Pons (tissue), 1 donor: Measurements from ENCODE around the gene GBP2.
A peak's percentile ranks its signal among the peaks of the same experiment; 100 is the strongest.
"Not testable (repeated sequence)": the region's sequence is repeated elsewhere in the genome, so short reads cannot be mapped to it uniquely, and the experiment has no call there.

ENCODE experiments used
- DNase-seq: peaks from one replicate; pipeline ENCODE4 v3.0.0-alpha.2; 2016; ENCODE audit warnings: low spot score

Gene GBP2, protein sequence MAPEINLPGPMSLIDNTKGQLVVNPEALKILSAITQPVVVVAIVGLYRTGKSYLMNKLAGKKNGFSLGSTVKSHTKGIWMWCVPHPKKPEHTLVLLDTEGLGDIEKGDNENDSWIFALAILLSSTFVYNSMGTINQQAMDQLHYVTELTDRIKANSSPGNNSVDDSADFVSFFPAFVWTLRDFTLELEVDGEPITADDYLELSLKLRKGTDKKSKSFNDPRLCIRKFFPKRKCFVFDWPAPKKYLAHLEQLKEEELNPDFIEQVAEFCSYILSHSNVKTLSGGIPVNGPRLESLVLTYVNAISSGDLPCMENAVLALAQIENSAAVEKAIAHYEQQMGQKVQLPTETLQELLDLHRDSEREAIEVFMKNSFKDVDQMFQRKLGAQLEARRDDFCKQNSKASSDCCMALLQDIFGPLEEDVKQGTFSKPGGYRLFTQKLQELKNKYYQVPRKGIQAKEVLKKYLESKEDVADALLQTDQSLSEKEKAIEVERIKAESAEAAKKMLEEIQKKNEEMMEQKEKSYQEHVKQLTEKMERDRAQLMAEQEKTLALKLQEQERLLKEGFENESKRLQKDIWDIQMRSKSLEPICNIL

DNA sequence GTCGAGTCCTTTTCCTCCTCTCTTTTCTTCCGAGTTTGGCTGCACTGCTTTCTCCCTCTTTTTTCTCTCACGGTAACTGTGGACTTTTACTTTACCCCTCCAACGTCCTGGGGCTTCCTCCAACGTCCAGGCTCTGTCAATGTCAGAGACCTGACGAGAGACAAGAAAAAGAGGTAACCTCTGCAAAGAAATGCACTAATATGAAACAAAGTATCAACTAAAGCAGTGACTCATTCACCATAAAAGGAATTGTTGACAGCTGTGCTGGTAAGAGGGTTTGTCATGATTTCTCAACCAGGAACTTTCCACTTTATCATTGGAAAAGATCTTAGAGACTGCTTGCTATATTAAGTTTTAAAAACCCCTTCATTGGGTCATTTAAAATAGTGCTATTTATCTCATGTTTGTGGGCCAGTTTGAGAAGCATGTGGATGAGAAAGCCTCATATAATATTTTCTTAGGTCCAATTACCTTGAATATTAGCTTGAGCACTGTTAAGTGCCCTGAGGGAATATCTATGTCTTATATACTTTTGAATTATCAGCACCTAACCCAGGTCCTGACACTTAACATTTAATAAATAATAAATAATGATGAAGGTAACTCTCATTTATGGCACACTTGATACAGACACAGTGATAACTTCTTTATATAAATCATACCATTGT is at the start of gene GBP2:
TSS of gene GBP2 (minus strand) at position 202 of the 668 bp plus-strand sequence. CDS start 4,148 bp downstream, outside the sequence.
- peak; percentile 78 for DNase-seq

DNA sequence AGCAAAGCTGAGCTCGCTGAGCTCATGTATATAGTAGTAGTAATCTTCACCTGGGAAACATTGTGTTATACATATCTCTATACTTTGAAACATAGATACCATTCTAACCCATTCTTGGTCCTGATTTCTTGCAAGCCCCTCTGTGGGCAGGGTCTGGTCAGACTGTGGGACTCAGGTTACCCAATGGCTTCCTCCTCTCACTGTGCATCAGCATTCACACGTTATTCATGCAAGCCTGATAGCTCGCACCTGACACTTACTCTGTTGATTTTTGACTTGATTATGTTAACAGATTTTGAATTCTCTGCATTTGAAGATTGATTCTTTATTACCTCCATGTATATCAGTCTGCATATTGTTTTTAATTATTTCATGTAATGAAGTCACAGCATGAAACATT is 48.6 kb upstream of the GBP2 start:
- no peak for DNase-seq

DNA sequence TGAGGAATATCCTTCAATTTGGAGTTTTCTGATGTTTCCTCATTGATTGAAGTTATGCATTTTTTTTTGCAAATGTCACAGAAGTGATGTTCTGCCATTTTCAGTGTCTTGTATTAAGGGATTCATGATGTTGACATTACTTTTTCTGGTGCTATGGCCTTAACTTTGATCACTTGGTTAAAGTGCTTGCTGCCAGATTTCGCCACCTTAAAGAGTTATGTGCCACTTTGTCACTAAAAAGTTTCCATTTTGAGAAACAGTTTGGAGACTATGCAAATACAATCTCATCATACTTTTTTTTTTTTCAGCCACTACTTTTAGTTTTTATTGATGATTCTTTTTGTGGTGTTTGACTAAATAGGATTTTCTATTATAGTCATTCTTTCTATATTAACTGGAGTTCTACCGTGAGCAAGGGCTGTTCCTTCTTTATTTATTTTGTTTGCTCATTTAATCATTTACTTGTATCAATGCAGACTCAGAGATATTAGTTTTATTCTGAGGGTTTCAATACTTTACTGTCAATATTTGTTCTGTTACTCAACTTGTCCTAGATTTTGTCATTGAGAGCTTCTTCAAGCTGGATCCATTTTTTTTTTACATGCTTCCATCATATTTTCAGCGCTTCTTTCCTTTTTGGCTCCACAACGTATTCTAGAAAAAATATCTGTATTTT is 46.7 kb upstream of the GBP2 start:
- no peak for DNase-seq

DNA sequence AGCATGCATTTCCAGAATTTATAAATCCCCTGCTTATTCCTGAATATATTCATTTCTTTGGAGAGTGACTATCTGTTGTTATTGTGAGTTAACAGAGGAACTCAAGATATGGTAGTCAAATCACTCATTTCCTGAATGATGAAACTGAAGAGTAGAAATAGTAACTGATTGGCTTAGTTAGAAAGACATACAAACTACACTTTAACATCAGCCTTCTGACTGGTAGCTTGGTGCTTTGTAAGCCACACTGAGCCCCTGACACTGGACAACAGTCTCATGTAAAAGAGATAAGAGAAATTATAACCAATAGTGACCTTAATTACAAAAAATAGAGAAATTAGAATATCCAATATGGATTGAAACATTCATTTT is 45.1 kb upstream of the GBP2 start:
- no peak for DNase-seq

DNA sequence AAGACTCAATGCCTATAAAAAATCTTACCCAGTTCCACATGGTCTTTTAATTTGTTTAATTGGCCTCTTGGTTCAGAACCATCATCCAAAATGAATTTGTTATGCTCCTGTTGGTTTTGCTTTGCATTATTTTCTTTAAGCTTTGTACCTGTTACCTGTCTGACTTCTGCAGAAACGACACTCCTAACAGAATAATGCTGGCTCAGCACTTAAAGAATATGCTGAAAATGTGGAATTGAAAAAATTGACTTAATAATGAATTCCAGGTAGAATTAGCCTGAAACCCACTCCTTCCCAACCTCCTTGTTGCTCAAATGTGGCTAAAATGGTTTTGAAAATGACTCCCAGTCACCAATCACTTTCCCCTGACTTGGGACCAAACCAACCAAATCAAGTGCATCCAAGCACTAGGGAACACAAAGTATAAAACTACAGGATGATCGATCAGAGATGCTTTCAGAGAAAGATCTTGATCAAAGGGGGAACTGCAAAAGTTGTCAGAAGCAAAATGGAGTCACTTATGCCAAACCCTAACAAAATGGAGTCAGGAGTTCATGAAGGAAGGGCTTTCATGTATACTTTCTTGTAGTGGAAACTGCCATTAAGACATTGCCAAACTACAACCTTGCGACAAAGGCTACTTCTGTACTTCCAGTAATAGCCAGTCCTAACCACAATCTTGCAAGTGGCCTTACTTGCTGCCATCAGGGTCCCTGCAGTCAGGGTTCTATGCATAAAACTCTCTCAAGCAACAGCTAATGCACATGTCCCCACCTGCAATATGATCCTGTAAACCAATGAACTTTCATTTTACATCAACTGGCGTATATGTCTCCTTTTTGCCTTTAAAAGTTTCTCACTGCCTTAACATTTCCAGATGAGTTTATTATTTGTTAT is 44.5 kb upstream of the GBP2 start:
- no peak for DNase-seq

DNA sequence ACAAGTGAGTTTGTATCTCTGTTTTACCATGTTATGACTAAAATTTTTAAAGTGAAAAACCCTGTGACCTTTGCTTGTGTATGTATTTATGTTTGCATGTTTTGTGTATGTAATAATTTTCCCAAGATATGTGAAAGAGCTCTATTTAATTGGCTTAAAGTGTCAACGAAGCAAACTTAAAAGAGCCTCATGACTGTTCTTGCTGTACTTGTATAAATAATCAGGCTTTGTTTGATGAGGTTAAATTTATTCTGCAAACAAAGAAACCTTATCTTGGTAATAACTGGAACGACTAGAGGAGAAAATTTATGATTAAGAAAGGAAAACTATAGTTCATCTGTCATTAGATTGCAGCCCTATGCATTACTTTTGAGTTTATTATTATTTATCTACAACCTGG is 43.3 kb upstream of the GBP2 start:
- peak; percentile 24 for DNase-seq

DNA sequence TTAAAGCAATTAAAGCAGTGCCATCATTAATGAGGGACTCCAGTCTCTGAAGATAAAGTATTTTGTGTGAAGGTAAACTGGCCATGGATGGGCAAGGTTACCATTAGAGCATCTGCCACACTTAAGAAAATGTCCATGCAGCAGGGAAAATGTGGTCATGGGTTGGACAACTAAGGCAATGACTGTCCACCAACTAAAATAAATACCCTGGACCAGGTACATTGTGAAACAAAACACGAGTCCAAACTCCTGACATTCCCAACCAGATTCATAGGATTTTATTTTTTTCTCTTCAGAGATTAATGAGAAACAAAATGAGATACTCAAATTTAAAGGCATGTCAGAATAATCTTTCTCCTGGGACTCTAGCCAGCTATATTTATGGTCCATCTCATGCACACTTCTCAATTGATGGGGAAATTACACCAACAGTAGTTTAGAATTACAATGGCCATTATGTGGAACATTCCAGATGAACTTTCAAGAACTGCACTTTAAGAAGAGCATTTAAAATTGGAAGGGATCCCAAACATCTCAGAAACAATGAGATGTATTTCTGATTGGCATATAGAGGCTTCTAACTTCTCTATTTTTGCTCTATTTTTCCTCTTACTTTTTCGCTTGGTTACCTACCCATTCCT is 41.8 kb upstream of the GBP2 start:
- DNase-seq, result no peak

DNA sequence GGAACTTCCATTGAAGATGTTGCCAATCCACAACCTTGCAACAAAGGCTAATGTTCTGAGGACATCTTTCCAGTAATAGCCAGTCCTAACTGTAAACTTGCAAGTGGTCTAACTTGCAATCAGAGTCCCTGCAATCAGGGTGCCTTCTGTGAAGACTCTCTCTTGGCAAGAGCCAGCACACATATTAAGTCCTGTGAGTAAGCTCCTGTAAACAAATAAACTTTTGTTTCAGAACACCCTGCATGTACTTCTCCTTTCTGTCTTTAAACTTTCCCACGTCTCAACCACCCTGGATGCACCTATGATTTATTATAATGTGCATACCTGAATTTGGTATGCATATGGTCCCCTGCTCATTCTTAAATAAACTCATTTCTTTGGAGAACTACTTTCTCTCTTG is 40.8 kb upstream of the GBP2 start:
- no peak for DNase-seq

DNA sequence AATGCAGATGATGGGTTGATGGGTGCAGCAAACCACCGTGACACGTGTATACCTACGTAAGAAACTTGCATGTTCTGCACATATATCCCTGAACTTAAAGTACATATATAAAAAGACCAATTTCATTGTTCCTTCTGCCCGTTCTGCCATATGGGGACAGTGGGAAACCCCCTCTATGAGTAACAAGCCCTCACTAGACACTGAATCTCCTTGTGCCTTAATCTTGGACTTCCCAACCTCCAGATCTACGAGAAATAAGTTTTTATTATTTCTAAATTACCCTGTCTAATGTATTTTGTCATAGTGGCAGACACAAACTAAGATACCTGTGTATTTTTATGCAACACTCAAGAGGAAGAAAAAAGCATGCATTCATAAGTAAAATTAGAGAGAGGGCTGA is 39.9 kb upstream of the GBP2 start:
- DNase-seq, result no peak

DNA sequence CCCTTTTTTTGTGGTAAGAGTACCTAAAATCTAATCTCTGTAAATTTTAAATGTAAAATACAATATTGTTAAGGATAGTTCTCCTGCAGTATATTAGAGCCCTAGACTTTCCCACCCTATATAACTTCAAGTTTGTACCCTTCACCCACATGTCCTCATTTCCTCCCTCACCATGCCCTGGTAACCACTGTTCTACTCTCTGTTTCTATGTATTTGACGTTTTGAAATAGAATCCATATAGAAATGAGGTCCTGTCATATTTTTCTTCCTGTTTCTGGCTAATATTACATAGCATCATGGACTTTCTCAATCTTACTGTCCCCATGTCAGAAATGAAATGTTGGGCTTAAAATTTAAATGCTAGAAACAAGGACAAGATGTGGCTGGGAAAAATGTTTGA is 25.1 kb upstream of the GBP2 start:
- no peak for DNase-seq

DNA sequence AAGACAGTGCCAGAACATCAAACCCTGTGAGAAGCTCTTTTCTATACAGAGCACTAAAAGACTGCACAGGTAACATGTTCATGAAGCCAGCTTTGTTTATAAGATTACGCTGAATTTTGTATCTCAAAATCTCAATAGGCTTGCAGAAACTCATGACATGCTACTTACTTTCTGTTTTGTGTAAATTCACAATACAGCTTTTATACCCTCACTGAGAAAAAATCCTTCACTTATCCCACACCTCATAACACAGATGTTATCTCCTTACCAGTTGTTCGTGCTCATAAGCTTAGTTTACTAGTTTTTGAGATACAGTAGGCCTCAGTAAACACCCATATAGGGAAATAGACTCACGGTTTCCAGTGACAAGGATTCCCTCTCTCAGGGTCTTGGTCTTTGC is 24.1 kb upstream of the GBP2 start:
- DNase-seq, result no peak

DNA sequence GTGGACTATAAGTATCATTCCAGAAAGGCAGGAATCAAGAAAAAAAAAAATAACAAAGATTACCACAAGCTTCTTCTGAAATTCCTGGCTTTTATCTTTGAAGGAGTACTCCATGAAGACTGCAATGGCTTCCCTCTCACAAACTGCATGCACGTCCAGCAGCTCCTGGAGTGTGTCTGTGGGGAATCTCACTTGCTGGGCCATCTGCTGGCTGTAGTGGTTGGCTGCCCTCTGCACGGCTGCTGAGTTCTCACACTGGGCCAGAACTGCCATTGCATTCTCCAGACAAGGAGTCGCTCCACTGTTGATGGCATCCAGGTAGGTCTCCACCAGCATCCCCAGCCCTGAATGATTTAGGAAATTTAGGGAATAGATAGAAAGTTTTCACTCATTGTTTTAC is 23.3 kb upstream of the GBP2 start:
- DNase-seq, result peak; percentile 59

DNA sequence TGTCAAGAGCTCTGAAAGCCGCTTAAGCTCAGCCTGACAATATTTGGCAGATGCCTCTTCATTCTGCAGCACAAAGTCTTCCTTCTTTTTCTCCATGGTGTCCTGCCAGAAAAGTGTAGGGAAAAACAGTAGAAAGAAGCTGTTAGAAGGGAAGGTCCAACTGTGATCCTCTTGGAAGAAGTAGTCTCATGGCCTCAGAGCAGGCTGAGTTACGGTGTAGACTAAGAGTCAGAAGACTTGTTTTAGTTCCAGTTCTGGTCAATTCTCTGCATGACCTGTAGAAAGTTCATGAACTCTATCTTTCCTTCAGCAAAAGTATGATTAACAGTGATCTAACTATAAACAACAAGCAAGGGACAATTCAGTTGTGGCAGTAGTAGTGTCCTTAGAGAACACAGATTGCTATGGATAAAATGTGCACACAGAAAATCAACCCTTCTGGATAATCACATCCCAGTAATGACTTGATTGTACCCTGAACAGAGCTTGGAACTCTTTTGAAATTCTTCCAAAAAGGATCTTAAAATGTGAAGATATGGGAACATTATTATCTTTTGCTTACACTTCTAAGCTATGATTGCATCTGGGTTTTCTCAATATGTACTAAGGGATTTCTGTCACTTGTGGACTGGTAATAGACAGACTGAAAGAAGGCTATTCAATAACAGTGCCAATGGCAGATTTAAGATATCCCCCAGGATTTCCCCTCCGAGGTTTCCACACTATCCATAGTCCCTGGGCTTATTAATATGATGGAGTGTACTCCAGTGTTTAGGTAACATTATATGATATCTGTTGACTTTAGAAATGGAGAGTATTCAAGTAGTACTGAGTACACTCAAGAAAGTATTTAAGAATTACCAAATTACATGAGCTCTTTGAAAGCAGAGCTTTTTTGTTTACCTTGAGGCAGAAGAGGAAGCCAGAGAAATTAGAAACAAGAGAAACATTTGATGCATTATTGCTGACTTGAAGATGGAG is 22.1 kb upstream of the GBP2 start:
- DNase-seq, result peak; percentile 14

DNA sequence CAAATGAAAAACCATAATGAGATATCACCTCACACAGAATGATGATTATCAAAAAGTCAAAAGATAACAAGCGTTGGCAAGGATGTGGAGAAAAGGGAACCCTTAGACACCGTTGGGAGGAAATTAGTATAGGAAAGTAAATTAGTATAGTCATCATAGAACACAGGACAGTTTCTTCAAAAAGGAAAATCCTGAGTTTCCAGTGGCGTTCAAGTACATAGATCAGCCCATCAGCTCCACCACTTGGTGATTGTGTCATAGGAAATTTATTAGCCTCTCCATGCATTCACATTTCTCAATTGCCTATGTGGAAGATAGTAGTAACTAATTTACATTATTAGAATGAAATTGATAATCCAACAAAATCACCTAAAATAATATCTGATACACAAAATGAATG is 20.8 kb upstream of the GBP2 start:
- DNase-seq, result no peak

DNA sequence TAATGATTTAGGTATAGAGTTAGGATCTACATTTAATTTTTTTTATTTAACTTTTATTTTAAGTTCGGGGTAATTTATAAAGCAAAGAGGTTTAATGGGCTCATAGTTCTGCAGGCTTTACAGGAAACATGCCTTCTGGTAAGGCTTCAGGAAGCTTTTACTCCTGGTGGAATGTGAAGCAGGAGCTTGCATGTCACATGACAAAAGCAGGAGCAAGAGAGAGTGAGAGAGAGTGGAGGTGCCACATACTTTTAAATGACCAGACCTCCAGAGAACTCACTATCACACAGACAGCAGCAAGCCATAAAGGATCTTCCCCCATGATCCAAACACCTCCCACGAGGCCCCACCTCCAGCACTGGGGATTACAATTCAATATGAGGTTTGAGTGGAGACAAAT is 17.6 kb upstream of the GBP2 start:
- DNase-seq, result no peak

DNA sequence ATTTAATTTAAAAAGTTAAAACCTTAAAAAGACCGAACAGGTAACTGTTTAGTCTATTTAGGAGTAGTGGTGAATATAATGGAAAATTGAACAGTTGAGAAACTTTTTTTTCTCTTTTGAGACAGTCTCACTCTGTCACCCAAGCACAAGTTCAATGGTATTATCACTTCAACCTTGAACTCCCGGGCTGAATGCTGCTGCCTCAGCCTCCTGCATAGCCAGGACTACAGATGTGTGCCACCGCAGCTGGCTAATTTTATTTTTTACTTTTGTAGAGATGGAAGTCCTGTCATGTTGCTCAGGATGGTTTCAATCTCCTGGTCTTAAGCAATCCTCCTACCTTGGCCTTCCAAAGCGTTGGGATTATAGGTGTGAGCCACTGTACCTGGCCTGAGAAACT is 16.2 kb upstream of the GBP2 start:
- no peak for DNase-seq

DNA sequence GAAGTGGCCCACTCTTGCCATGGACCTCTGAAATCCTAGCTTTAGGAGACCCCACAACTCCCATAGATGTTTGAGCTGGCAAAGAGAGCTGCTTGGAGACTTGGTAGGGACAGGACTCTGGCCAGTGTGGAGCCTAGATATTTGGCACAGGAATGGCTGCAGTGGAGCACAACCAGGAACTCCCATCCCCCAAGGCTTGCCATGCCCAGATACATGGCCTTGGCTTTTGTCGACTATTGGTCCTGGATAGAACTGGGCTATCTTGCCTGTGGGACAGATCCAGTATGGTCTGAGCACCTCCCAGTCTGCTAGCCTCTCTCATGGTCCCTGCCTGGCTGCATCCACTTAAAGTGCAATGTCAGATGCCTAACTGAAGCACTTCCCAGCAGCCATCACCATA is 7.8 kb upstream of the GBP2 start:
- DNase-seq, result no peak

DNA sequence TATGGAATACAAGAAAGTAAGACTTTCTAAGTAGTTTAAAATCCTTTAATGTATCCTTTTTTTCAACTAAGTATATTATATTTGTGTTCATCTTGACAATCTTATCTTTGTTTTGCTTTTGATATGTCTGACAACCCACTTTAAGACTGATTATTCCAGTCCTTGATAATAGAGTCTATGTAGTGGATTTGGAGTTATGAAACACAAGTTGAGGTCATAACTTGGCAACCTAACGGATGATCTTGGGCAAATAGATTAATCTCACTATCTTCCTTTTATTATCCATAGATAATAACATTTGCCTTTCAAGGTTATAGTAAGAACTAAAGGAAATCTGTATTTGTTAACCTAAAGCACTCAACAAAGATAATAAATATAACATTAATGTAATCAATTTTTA is 4.8 kb upstream of the GBP2 start:
- no peak for DNase-seq

DNA sequence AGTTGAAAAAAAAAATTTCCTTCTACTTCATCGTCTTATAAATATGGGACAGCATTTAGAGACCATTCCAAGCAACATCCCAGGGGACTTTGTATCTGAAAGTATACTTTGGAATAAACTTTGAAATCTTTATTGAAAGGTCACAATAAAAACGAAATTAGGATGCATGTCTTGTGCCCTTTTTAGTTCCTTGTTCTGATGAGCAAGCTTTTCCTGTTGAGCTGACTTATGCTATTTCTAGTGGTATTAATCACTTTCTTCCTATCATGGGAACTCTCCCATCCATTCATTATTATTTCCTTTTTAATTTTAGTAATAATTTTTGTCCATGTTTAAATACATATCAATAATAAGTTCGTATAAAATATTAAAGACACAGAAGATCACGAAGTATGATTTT is 4.0 kb upstream of the GBP2 start:
- DNase-seq, result peak; percentile 30

DNA sequence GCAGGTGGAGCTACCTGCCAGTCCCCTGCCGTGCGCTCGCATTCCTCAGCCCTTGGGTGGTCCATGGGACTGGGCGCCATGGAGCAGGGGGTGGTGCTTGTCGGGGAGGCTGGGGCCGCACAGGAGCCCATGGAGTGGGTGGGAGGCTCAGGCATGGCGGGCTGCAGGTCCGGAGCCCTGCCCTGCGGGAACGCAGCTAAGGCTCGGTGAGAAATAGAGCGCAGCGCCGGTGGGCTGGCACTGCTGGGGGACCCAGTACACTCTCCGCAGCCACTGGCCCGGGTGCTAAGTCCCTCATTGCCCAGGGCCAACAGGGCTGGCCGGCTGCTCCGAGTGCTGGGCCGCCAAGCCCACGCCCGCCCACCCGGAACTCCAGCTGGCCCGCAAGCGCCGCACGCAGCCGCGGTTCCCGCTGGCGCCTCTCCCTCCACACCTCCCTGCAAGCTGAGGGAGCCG is 2.1 kb upstream of the GBP2 start:
- DNase-seq, result not testable (repeated sequence)
